ENCODE data around the gene C17orf113. TPM values are rescaled to one million over a fixed set of nuclear protein-coding genes. Genes with fewer than 3 reads are reported as not detected.

C17orf113 gene
- total and polyA plus RNA-seq, 2 of the 13 experiments (the other 11 are each of a cell fraction or from before 2014, with no cell fraction given) = 0.87 to 1.1 TPM

GRCh38 chr17:42072323-42073187 is 22.2 kb upstream of the C17orf113 start (continued):
- 0 out of 2 replicates have a peak, but pooled peaks have one; percentile 30 for TF ChIP-seq YEATS4 (CRISPR knock-in tag; IDR thresholded peaks at IDR 0.05; ENCODE audit: borderline replicate concordance)
- TF ChIP-seq ZNF777 (CRISPR knock-in tag; IDR thresholded peaks at IDR 0.05) = peak; percentile 87
- no peak for TF ChIP-seq POGZ (CRISPR knock-in tag; IDR thresholded peaks at IDR 0.05)
- TF ChIP-seq ZNF772 (CRISPR knock-in tag; IDR thresholded peaks at IDR 0.05) = 0 out of 2 replicates have a peak, but pooled peaks have one; percentile 25
- TF ChIP-seq ZNF687 (CRISPR knock-in tag; IDR thresholded peaks at IDR 0.05) = peak; percentile 31
- TF ChIP-seq ZSCAN29 (CRISPR knock-in tag; conservative IDR thresholded peaks at IDR 0.05) = no peak
- TF ChIP-seq SMARCC2 (IDR thresholded peaks at IDR 0.05) = no peak
- no peak for TF ChIP-seq ZNF501 (CRISPR knock-in tag; IDR thresholded peaks at IDR 0.05)
- TF ChIP-seq, protein P1, sequence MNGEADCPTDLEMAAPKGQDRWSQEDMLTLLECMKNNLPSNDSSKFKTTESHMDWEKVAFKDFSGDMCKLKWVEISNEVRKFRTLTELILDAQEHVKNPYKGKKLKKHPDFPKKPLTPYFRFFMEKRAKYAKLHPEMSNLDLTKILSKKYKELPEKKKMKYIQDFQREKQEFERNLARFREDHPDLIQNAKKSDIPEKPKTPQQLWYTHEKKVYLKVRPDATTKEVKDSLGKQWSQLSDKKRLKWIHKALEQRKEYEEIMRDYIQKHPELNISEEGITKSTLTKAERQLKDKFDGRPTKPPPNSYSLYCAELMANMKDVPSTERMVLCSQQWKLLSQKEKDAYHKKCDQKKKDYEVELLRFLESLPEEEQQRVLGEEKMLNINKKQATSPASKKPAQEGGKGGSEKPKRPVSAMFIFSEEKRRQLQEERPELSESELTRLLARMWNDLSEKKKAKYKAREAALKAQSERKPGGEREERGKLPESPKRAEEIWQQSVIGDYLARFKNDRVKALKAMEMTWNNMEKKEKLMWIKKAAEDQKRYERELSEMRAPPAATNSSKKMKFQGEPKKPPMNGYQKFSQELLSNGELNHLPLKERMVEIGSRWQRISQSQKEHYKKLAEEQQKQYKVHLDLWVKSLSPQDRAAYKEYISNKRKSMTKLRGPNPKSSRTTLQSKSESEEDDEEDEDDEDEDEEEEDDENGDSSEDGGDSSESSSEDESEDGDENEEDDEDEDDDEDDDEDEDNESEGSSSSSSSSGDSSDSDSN (CRISPR knock-in tag; IDR thresholded peaks at IDR 0.05) = peak; percentile 59; the same call in 1 of the 2 replicates
- TF ChIP-seq, protein P2, sequence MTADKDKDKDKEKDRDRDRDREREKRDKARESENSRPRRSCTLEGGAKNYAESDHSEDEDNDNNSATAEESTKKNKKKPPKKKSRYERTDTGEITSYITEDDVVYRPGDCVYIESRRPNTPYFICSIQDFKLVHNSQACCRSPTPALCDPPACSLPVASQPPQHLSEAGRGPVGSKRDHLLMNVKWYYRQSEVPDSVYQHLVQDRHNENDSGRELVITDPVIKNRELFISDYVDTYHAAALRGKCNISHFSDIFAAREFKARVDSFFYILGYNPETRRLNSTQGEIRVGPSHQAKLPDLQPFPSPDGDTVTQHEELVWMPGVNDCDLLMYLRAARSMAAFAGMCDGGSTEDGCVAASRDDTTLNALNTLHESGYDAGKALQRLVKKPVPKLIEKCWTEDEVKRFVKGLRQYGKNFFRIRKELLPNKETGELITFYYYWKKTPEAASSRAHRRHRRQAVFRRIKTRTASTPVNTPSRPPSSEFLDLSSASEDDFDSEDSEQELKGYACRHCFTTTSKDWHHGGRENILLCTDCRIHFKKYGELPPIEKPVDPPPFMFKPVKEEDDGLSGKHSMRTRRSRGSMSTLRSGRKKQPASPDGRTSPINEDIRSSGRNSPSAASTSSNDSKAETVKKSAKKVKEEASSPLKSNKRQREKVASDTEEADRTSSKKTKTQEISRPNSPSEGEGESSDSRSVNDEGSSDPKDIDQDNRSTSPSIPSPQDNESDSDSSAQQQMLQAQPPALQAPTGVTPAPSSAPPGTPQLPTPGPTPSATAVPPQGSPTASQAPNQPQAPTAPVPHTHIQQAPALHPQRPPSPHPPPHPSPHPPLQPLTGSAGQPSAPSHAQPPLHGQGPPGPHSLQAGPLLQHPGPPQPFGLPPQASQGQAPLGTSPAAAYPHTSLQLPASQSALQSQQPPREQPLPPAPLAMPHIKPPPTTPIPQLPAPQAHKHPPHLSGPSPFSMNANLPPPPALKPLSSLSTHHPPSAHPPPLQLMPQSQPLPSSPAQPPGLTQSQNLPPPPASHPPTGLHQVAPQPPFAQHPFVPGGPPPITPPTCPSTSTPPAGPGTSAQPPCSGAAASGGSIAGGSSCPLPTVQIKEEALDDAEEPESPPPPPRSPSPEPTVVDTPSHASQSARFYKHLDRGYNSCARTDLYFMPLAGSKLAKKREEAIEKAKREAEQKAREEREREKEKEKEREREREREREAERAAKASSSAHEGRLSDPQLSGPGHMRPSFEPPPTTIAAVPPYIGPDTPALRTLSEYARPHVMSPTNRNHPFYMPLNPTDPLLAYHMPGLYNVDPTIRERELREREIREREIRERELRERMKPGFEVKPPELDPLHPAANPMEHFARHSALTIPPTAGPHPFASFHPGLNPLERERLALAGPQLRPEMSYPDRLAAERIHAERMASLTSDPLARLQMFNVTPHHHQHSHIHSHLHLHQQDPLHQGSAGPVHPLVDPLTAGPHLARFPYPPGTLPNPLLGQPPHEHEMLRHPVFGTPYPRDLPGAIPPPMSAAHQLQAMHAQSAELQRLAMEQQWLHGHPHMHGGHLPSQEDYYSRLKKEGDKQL (CRISPR knock-in tag; IDR thresholded peaks at IDR 0.05; ENCODE audit: low read depth) = no peak
- 0 out of 2 replicates have a peak, but pooled peaks have one; percentile 49 for TF ChIP-seq ZSCAN31 (CRISPR knock-in tag; IDR thresholded peaks at IDR 0.05; ENCODE audit: low read depth)
- TF ChIP-seq CTCF (CRISPR knock-in tag; IDR thresholded peaks at IDR 0.05) = peak; percentile 30
- TF ChIP-seq ZNF329 (CRISPR knock-in tag; IDR thresholded peaks at IDR 0.05; ENCODE audit: low read depth) = 0 out of 2 replicates have a peak, but pooled peaks have one; percentile 38
- no peak for TF ChIP-seq MYNN (CRISPR knock-in tag; IDR thresholded peaks at IDR 0.05; ENCODE audit: low read depth)

Measured in HepG2 (cell line).